ENCODE results near the gene PDZD8.
"Not testable (repeated sequence)": the region's sequence is repeated elsewhere in the genome, so short reads cannot be mapped to it uniquely, and the experiment has no call there.

Gene PDZD8

GRCh38 chr10:117298219-117298618 lies 77.0 kb downstream of the PDZD8 start:
- in situ Hi-C loops (cut with HindIII; ENCODE audit: low sequenced_read_pairs) = no loop called here

- in situ Hi-C loops (cut with HindIII; ENCODE audit: low sequenced_read_pairs) = no loop called here
Measured at GRCh38 chr10:117294735-117295134, 80.5 kb downstream of the PDZD8 start.

GRCh38 chr10:117294039-117294645 lies 81.1 kb downstream of the PDZD8 start:
- in situ Hi-C loops (cut with HindIII; ENCODE audit: low sequenced_read_pairs) = no loop called here

GRCh38 chr10:117290872-117291271 lies 84.4 kb downstream of the PDZD8 start:
- in situ Hi-C loops (cut with HindIII; ENCODE audit: low sequenced_read_pairs) = not testable (repeated sequence)

- in situ Hi-C loops (cut with HindIII; ENCODE audit: low sequenced_read_pairs) = loop anchor here (5.0 kb wide), 1 partner anchor 42 kb away; no protein-coding TSS in a partner anchor
Measured at GRCh38 chr10:117284716-117285494, 90.3 kb downstream of the PDZD8 start.

GRCh38 chr10:117277675-117278074 lies 97.6 kb downstream of the PDZD8 start:
- in situ Hi-C loops (cut with HindIII; ENCODE audit: low sequenced_read_pairs) = no loop called here

GRCh38 chr10:117275121-117275520 lies 100.1 kb downstream of the PDZD8 start:
- in situ Hi-C loops (cut with HindIII; ENCODE audit: low sequenced_read_pairs) = no loop called here

- in situ Hi-C loops (cut with HindIII; ENCODE audit: low sequenced_read_pairs) = no loop called here
Measured at GRCh38 chr10:117274509-117274908, 100.7 kb downstream of the PDZD8 start.

GRCh38 chr10:117273980-117274379 lies 101.3 kb downstream of the PDZD8 start:
- in situ Hi-C loops (cut with HindIII; ENCODE audit: low sequenced_read_pairs) = no loop called here

GRCh38 chr10:117272195-117273076 lies 102.8 kb downstream of the PDZD8 start:
- in situ Hi-C loops (cut with HindIII; ENCODE audit: low sequenced_read_pairs) = no loop called here

- in situ Hi-C loops (cut with HindIII; ENCODE audit: low sequenced_read_pairs) = no loop called here
Measured at GRCh38 chr10:117271427-117271826, 103.8 kb downstream of the PDZD8 start.

GRCh38 chr10:117268907-117269306 lies 106.3 kb downstream of the PDZD8 start:
- in situ Hi-C loops (cut with HindIII; ENCODE audit: low sequenced_read_pairs) = no loop called here

- in situ Hi-C loops (cut with HindIII; ENCODE audit: low sequenced_read_pairs) = no loop called here
Measured at GRCh38 chr10:117268258-117268657, 107.0 kb downstream of the PDZD8 start.

- in situ Hi-C loops (cut with HindIII; ENCODE audit: low sequenced_read_pairs) = no loop called here
Measured at GRCh38 chr10:117266812-117267211, 108.4 kb downstream of the PDZD8 start.

- in situ Hi-C loops (cut with HindIII; ENCODE audit: low sequenced_read_pairs) = no loop called here
Measured at GRCh38 chr10:117266400-117266799, 108.8 kb downstream of the PDZD8 start.

GRCh38 chr10:117264782-117265181 lies 110.5 kb downstream of the PDZD8 start:
- in situ Hi-C loops (cut with HindIII; ENCODE audit: low sequenced_read_pairs) = no loop called here

- in situ Hi-C loops (cut with HindIII; ENCODE audit: low sequenced_read_pairs) = no loop called here
Measured at GRCh38 chr10:117262903-117263293, 112.3 kb downstream of the PDZD8 start.

- in situ Hi-C loops (cut with HindIII; ENCODE audit: low sequenced_read_pairs) = no loop called here
Measured at GRCh38 chr10:117262291-117262902, 112.8 kb downstream of the PDZD8 start.

- in situ Hi-C loops (cut with HindIII; ENCODE audit: low sequenced_read_pairs) = no loop called here
Measured at GRCh38 chr10:117261501-117261900, 113.7 kb downstream of the PDZD8 start.

GRCh38 chr10:117260084-117260483 lies 115.2 kb downstream of the PDZD8 start:
- in situ Hi-C loops (cut with HindIII; ENCODE audit: low sequenced_read_pairs) = no loop called here

- in situ Hi-C loops (cut with HindIII; ENCODE audit: low sequenced_read_pairs) = no loop called here
Measured at GRCh38 chr10:117259279-117259678, 116.0 kb downstream of the PDZD8 start.
